Stimulated activated CD4-positive, alpha-beta T cell treated with anti-CD3 and anti-CD28 coated beads, Interleukin-12 subunit alpha, Interleukin-12 subunit beta, amount 100 ng/mL, for 48 hours (primary cell): ENCODE data around the gene DGAT2L6.

ENCODE experiments used
- DNase-seq, 3 donors: peaks; one replicate each; pipeline ENCODE4 v3.0.0-alpha.2; 2020; ENCODE audit warnings: low read depth in 2 of 3, low spot score in 1 of 3

The DGAT2L6 gene, protein sequence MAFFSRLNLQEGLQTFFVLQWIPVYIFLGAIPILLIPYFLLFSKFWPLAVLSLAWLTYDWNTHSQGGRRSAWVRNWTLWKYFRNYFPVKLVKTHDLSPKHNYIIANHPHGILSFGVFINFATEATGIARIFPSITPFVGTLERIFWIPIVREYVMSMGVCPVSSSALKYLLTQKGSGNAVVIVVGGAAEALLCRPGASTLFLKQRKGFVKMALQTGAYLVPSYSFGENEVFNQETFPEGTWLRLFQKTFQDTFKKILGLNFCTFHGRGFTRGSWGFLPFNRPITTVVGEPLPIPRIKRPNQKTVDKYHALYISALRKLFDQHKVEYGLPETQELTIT

DNA sequence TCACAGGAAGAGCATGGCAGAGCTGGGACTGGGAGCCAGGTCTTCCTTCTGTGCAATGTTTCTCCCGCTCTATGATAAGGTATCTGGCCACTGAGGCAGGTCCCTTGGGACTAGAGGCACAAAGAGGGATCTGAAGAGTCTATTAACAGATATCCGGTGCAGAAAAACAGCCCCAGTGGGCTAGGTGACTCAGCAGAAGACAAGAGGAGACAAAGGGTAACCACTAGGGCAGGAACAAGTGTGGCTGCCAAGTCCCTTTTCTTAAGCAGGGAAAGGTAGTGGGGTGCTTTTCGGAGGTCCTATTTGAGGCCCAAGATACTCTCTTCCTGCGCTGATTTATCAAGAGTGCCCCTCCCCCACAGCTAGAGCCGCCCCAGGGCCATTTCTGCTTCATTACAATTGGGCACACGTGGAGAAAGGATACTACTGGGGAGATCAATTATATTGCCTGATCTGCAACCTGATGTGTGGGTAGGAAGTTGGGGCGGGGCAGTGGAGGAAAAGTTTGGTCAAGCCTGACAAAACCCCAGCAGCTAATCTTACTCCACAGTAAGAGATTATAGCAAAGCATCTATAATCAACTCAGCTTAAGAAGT lies at the start of gene DGAT2L6:
TSS of gene DGAT2L6 (plus strand) at position 546 of the 596 bp plus-strand sequence. CDS start 100 bp downstream, outside the sequence.
- no peak for DNase-seq

- DNase-seq = no peak
These were observed 49.2 kb upstream of the DGAT2L6 start for GRCh38 chrX:70128071-70128470.

GRCh38 chrX:70129816-70130215 lies 47.5 kb upstream of the DGAT2L6 start:
- DNase-seq = no peak

DNA sequence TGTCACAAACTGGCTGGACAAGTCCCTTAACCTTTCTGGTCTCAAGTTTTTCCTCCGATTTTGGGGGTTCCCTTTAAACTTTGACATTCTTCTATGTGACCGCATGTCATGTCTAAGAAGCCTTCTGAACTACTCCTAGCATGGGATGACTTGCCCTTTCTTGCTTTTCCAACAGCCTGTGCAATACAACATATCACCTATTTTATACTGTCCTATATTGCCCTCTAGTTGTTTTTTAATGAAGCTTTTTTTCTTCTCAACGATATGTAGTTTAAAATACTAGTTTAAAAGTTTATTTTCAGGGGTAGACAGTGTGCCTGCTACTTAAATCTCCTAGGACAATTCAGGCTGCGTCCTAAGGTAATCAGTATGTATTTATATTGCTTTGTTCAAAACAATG lies 45.1 kb upstream of the DGAT2L6 start:
- no peak for DNase-seq

DNA sequence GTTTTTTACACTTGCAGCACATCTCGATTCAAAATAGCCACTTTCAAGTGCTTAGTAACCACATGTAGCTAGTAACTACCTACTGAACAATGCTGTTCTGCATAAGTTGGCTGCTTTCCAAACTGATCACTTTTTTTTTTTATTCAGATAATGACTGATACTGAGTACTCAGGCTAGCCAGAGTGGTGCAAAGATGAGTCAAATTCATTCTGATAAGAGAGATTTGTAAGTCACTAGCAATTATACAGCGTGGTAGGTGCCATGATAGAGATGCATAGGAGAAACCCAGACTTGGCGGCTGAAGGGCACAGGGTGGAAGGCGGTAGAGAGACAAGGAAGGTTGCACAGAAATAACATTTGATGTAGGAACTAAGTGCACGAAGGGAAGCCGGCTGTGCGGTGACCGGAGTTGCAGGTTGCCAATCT lies 44.4 kb upstream of the DGAT2L6 start:
- DNase-seq = peak in 1 of 3 donors; percentile 11

GRCh38 chrX:70133303-70134115 lies 43.8 kb upstream of the DGAT2L6 start, which contains the start of gene IGBP1:
TSS of gene IGBP1 (plus strand) at chrX:70133447. CDS start at chrX:70133948, 501 bp downstream.
- DNase-seq = peak; percentile 51 to 62 (median 57)

- no peak for DNase-seq
These were observed 43.2 kb upstream of the DGAT2L6 start for GRCh38 chrX:70134116-70134477.

DNA sequence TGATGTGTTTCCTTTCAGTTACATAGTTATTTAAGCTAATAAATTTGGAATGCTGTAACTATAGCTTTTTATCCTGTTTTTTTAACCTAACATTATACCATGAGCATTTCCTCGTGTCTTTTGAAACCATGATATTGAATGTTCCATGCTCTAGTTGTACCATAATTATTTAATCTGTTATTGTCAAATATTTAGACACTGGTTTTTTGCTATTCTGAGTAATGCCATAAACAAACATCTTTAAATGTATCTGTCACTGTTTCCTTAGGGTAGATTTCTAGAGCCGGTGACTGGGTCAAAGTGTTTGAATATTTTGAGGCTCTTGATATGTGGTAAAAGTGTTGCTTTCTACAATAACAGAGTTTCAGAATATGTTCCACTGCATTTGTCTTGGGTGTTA lies 38.7 kb upstream of the DGAT2L6 start:
- no peak for DNase-seq

GRCh38 chrX:70139736-70140135 lies 37.5 kb upstream of the DGAT2L6 start:
- DNase-seq = no peak

DNA sequence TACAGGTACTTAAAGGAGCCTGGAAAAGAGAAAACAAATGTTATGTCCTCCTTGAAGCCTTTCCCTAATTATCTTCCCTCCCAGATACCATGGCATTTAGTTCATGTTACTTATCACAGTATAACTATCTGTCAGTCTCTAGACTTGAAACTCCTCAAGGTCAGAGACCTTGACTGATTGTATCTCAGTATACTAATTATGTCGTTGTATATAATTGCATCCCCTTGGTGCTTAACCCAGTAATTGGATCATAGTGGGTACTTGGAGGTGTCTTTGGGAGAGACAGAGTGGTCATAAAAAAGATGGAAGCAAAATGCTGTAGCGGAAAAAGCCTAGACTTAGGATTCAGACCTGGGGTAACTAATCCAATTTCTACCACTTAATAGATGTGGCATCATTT lies 35.9 kb upstream of the DGAT2L6 start:
- DNase-seq = no peak

DNA sequence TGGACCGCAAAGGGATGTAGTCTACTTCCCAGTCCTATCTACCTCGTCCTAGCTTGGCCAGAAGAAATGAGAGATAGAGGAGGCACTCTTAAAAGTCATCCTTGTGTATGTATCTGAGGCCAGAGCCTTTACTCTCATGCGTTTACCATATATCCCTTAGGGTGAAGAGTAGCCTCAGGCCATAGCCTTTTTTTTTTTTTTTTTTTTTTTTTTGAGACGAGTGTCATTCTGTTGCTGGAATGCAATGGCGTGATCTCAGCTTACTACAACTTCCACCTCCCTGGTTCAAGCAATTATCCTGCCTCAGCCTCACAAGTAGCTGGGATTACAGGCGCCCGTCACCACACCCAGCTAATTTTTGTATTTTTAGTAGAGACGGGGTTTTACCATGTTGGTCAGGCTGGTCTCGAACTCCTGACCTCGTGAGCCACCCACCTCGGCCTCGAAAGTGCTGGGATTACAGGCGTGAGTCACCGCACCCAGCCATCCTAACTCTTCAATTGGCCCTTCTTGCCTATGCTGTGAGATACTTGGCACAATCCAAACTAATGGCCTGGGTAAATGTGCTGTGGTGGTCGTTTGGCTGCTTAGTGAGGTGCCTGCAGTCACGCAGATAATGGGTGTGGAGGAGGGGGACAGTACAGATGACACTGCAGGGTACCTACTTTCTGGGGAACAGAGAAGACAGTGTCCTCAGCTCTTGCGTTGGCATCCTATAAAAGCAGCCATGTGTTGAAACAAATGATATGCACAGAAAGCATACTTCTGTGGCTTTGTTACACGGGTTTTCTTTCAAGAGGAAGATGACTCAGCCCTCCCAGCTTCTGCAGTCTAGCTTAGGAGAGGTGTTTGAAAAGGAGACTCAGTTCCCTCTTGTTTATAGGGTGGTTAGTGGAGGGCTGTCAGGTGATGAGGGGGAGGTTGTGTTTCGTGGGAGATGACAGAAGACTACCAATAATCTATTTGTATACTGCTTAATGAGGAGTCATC lies 10.4 kb upstream of the DGAT2L6 start:
- peak in 1 of 3 donors; percentile 7 for DNase-seq

DNA sequence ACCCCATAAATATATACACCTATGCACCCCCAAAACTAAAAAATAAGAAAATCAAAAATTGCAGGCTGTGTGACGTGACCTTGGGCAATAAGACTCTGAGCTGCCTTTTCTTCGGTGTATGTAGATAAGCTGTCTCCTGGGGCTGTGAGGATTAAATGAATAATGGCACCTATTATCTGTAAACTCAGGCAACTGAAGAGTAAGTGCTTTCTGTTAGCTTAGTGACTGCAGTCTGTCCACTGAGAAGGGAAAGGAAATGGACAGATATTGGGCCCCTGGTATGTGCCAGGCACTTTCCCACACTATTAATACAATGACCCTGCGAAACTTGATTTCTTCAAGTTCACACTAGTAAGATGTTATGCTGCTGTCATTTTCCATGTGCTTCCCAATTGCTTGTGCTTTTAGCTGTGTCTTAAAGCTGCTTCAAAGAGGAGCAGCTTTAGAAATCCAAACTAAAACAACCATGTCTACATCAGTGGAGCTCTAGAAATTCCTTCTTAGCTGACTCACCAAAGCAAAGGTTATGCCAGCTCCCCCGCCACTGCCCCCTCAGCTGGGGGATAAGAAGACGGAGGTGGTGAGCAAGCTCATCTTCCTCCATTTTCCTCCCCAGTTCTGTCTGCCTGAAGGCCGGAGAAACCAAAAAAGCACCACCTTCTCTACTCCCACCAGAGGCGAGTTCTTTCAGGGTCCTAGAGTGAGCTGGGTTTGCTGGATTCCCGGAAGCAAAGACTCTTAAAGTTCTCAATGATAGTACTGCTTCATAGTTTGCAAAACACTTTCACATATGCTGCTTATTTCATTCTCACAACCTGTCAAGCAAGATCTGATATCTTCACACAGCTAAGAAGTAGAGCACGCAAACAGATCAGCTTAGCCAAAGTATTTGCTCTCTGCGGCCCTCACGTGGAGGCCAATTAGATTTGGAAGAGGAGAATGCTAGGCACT lies 8.8 kb upstream of the DGAT2L6 start:
- no peak for DNase-seq

DNA sequence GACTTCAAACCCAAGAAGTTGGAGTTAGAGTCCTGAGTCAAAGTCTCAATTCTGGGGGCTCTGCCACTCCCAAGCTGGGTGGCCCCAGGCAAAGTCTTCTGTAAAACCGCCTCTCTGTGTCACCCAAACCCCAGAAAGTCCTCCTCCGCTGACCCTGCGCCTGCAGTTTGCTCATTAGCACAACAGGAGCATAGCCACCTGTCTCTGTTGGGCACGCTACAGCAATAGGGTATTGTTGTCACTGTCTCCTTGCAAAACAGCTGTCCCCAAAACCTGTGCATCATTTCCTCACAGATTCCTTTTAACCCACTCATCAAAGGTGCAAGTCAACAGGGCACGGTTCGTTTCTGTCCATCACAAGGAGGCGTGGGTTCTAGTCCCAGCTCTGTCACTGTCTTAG lies 8.0 kb upstream of the DGAT2L6 start:
- DNase-seq = no peak

DNA sequence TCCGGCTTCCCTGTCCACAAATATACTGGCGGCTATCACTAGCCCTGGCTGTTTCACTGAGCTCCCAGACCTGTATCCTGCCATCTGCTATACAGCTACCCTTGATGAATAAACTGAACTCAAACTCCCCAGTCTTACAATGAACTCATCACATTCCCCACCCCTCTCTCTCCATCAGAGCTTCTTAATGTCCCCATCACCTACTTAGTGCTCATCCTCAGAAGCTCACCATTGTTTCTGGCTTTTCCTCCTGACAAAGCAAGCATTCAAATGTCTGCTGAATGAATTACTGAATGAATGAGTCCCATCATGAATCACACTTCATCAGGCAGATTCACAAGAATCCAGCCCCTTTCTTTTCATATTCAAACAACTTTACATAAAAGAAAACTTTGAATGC lies 5.7 kb upstream of the DGAT2L6 start:
- no peak for DNase-seq

- no peak for DNase-seq
These were observed 5.1 kb upstream of the DGAT2L6 start for GRCh38 chrX:70172221-70172620.

DNA sequence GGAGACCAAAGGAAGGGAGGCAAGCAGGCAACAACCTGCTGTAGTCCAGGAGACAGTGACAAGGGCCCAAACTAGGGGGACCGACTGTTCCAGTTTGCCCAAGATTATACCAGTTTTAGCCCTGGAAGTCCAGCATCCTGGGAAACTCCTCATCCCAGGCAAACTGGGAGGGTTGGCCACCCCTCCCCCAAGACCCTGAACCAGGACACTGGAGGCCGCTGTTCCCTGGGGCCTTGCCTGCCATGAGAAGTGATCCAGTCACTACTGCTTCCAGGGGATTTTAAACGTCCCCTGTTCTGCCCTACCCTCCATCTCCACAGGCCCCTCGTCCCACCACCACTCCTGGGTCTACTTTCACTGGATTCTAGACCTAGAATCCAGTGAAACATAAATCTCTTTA lies 4.3 kb upstream of the DGAT2L6 start:
- DNase-seq = no peak

GRCh38 chrX:70174754-70175153 lies 2.5 kb upstream of the DGAT2L6 start:
- DNase-seq = no peak

DNA sequence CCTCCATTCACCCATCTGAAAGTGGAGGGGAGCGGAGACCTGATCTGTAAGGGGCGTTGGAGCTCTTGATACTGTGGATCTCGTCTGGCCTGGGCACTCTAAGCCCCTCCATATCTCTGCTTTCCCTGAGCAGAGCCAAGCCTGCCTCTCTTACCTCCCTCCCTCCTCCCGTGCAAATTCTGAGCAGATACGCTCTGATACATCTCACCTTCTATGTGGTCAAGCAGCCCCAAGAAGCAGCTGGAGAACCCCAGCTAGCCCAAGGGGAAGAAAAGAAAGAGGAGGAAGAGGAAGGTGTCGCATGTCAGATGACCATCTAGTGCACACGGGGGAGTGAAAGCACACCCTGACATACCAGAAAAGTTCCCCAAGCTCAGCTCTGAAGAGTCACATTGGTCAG lies 1.9 kb upstream of the DGAT2L6 start:
- DNase-seq = no peak

- no peak for DNase-seq
These were observed 5.8 kb downstream of the DGAT2L6 start for GRCh38 chrX:70183091-70183490.

- no peak for DNase-seq
These were observed 12.9 kb downstream of the DGAT2L6 start for GRCh38 chrX:70190225-70190624.
